ENCODE measurements around the gene OPRD1. TPM values are rescaled to one million over a fixed set of nuclear protein-coding genes. Genes with fewer than 3 reads are reported as not detected.
A peak's percentile ranks its signal among the peaks of the same experiment; 100 is the strongest.

OPRD1 gene
- total RNA-seq, 1 donor from 2014 or later = 0.27 TPM

DNA sequence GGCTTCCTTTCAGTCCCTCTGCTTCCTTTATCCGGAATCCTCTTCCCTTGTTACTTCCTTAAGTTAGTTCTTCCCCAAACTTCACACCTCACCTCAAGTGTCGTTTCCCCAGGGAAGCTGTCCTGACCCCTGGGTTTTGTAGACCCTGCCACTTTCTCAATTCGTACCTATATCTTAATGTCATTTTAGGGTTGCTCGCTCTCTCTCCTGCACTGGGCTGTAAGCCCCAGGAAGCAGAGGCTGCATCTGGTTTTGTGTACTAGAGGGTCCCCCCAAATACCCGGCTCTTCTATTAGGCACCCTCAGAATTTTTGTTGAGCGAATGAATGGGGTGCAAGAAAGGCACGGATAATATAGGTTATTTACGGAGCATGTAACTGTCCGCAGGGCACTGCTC lies 603 bp upstream of the OPRD1 start:
- DNase-seq (ENCODE audit: extremely low spot score, unreplicated experiment) = no peak
- no peak for TF ChIP-seq CTCF (IDR thresholded peaks at IDR 0.05)
- Mint-ChIP-seq H3K4me1 (ENCODE audit: unreplicated experiment) (peaks cover 21% of the 10 kb centered on the region), H3K9me3 (ENCODE audit: unreplicated experiment) (no peaks in the 10 kb centered on the region), H3K4me3 (ENCODE audit: unreplicated experiment) (peak overlapping the region; percentile 55), H3K36me3 (ENCODE audit: unreplicated experiment) (no peaks in the 10 kb centered on the region), H3K27ac (ENCODE audit: unreplicated experiment) (no peak overlapping the region), H3K27me3 (ENCODE audit: unreplicated experiment) (peaks cover 42% of the 10 kb centered on the region)

GRCh38 chr1:28812669-28813468 lies 899 bp downstream of the OPRD1 start:
- Mint-ChIP-seq H3K36me3 (ENCODE audit: unreplicated experiment) (no peaks in the 10 kb centered on the region), H3K9me3 (ENCODE audit: unreplicated experiment) (no peaks in the 10 kb centered on the region), H3K4me1 (ENCODE audit: unreplicated experiment) (peaks cover 21% of the 10 kb centered on the region), H3K27ac (ENCODE audit: unreplicated experiment) (no peak overlapping the region), H3K4me3 (ENCODE audit: unreplicated experiment) (peak overlapping the region; percentile 33), H3K27me3 (ENCODE audit: unreplicated experiment) (peaks cover 45% of the 10 kb centered on the region)
- DNase-seq (ENCODE audit: extremely low spot score, unreplicated experiment) = no peak
- TF ChIP-seq CTCF (IDR thresholded peaks at IDR 0.05) = no peak

- no peak overlapping the region for H3K4me3 Mint-ChIP-seq (ENCODE audit: unreplicated experiment)
- H3K4me1 Mint-ChIP-seq (ENCODE audit: unreplicated experiment) = peaks cover 21% of the 10 kb centered on the region
- no peak overlapping the region for H3K27ac Mint-ChIP-seq (ENCODE audit: unreplicated experiment)
- no peaks in the 10 kb centered on the region for H3K36me3 Mint-ChIP-seq (ENCODE audit: unreplicated experiment)
- H3K9me3 Mint-ChIP-seq (ENCODE audit: unreplicated experiment) = no peaks in the 10 kb centered on the region
- peaks cover 45% of the 10 kb centered on the region for H3K27me3 Mint-ChIP-seq (ENCODE audit: unreplicated experiment)
- no peak for TF ChIP-seq CTCF (IDR thresholded peaks at IDR 0.05)
- no peak for DNase-seq (ENCODE audit: extremely low spot score, unreplicated experiment)
Measured at GRCh38 chr1:28813931-28814465, 2.0 kb downstream of the OPRD1 start.

- no peaks in the 10 kb centered on the region for H3K9me3 Mint-ChIP-seq (ENCODE audit: unreplicated experiment)
- H3K4me3 Mint-ChIP-seq (ENCODE audit: unreplicated experiment) = no peak overlapping the region
- H3K27ac Mint-ChIP-seq (ENCODE audit: unreplicated experiment) = no peak overlapping the region
- peaks cover 21% of the 10 kb centered on the region for H3K4me1 Mint-ChIP-seq (ENCODE audit: unreplicated experiment)
- peaks cover 34% of the 10 kb centered on the region for H3K27me3 Mint-ChIP-seq (ENCODE audit: unreplicated experiment)
- TF ChIP-seq CTCF (IDR thresholded peaks at IDR 0.05) = no peak
- no peaks in the 10 kb centered on the region for H3K36me3 Mint-ChIP-seq (ENCODE audit: unreplicated experiment)
- DNase-seq (ENCODE audit: extremely low spot score, unreplicated experiment) = no peak
Measured at GRCh38 chr1:28815533-28816185, 3.7 kb downstream of the OPRD1 start.

DNA sequence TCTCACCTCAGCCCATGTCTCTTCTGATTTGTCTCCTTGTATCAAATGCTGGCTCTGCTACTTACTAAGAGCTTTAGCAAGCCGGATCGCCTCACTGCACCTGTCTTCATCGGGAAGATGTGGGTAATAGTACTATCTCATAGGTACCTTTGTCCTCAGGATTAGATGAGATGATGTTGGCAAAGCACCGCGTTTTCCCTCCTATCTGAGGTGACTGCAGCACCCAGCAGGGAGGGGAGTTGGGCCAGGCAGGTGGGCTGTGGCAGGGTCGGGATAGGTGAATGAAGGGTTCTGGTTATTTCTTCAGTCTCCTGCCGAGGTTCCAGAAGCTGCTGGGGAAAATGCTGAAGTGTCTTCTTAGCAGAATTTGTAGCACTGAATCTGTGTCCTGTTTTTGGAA lies 5.2 kb downstream of the OPRD1 start:
- DNase-seq (ENCODE audit: extremely low spot score, unreplicated experiment) = no peak
- no peak for TF ChIP-seq CTCF (IDR thresholded peaks at IDR 0.05)
- peaks cover 19% of the 10 kb centered on the region for H3K4me1 Mint-ChIP-seq (ENCODE audit: unreplicated experiment)
- no peak overlapping the region for H3K4me3 Mint-ChIP-seq (ENCODE audit: unreplicated experiment)
- no peaks in the 10 kb centered on the region for H3K9me3 Mint-ChIP-seq (ENCODE audit: unreplicated experiment)
- H3K36me3 Mint-ChIP-seq (ENCODE audit: unreplicated experiment) = no peaks in the 10 kb centered on the region
- no peak overlapping the region for H3K27ac Mint-ChIP-seq (ENCODE audit: unreplicated experiment)
- peaks cover 23% of the 10 kb centered on the region for H3K27me3 Mint-ChIP-seq (ENCODE audit: unreplicated experiment)

Data from osteocyte (in vitro differentiated cells).